HEK293 (cell line): Measurements from ENCODE around the gene DHX9.

ENCODE experiments used
- BCL11A ChIP-seq: fragments of 450-650 bp; formaldehyde crosslinking; IDR thresholded peaks from 2 replicates; pipeline ENCODE4 v1.5.1; 2016; ENCODE audit warnings: low read depth, missing biosample characterization, missing genetic modification characterization
- GLIS1 ChIP-seq: fragments of 450-650 bp; formaldehyde crosslinking; IDR thresholded peaks from 2 replicates; pipeline ENCODE4 v1.5.1; 2016; ENCODE audit warnings: missing biosample characterization, missing genetic modification characterization
- GLIS2 ChIP-seq: fragments of 450-650 bp; formaldehyde crosslinking; IDR thresholded peaks from 2 replicates; pipeline ENCODE4 v1.5.1; 2016; ENCODE audit warnings: missing biosample characterization, missing genetic modification characterization
- PRDM1 ChIP-seq: fragments of 450-650 bp; formaldehyde crosslinking; IDR thresholded peaks from 2 replicates; pipeline ENCODE4; 2016; ENCODE audit warnings: missing biosample characterization, missing genetic modification characterization
- TCF7L2 ChIP-seq: IDR thresholded peaks from 2 replicates; pipeline ENCODE4 v1.6.1; 2011; ENCODE audit warnings: low read depth, mild to moderate bottlenecking, inconsistent platforms, low read length, moderate library complexity, borderline replicate concordance
- ZBTB1 ChIP-seq: fragments of 450-650 bp; formaldehyde crosslinking; IDR thresholded peaks from 2 replicates; pipeline ENCODE4 v1.5.1; 2016; ENCODE audit warnings: missing biosample characterization, missing genetic modification characterization
- ZBTB11 ChIP-seq: fragments of 450-650 bp; formaldehyde crosslinking; conservative IDR thresholded peaks from 2 replicates; pipeline ENCODE4 v1.5.1; 2016; ENCODE audit warnings: low read depth, missing biosample characterization, missing genetic modification characterization
- ZBTB20 ChIP-seq: fragments of 450-650 bp; formaldehyde crosslinking; IDR thresholded peaks from 2 replicates; pipeline ENCODE4 v1.5.1; 2016; ENCODE audit warnings: missing biosample characterization, missing genetic modification characterization
- ZNF114 ChIP-seq: fragments of 450-650 bp; formaldehyde crosslinking; IDR thresholded peaks from 2 replicates; pipeline ENCODE4 v1.5.0; 2017; ENCODE audit warnings: missing biosample characterization, missing genetic modification characterization
- ZNF146 ChIP-seq: fragments of 450-650 bp; formaldehyde crosslinking; IDR thresholded peaks from 2 replicates; pipeline ENCODE4 v1.5.1; 2016; ENCODE audit warnings: missing biosample characterization, missing genetic modification characterization
- ZNF157 ChIP-seq: fragments of 450-650 bp; formaldehyde crosslinking; IDR thresholded peaks from 2 replicates; pipeline ENCODE4 v1.5.1; 2016; ENCODE audit warnings: missing biosample characterization, missing genetic modification characterization
- ZNF19 ChIP-seq: fragments of 450-650 bp; formaldehyde crosslinking; IDR thresholded peaks from 2 replicates; pipeline ENCODE4; 2016; ENCODE audit warnings: missing biosample characterization, missing genetic modification characterization, low read depth
- ZNF24 ChIP-seq: fragments of 450-650 bp; formaldehyde crosslinking; IDR thresholded peaks from 2 replicates; pipeline ENCODE4 v1.5.1; 2016; ENCODE audit warnings: missing biosample characterization, missing genetic modification characterization
- ZNF324 ChIP-seq: fragments of 450-650 bp; formaldehyde crosslinking; IDR thresholded peaks from 2 replicates; pipeline ENCODE4 v1.5.1; 2016; ENCODE audit warnings: missing biosample characterization, missing genetic modification characterization
- ZNF391 ChIP-seq: fragments of 450-650 bp; formaldehyde crosslinking; IDR thresholded peaks from 2 replicates; pipeline ENCODE4 v1.5.1; 2016; ENCODE audit warnings: low read depth, missing biosample characterization, missing genetic modification characterization, borderline replicate concordance
- ZNF529 ChIP-seq: fragments of 450-650 bp; formaldehyde crosslinking; IDR thresholded peaks from 2 replicates; pipeline ENCODE4 v1.5.1; 2017; ENCODE audit warnings: missing genetic modification characterization, missing biosample characterization; ENCODE audit not compliant: insufficient replicate concordance
- ZNF548 ChIP-seq: fragments of 450-650 bp; formaldehyde crosslinking; IDR thresholded peaks from 2 replicates; pipeline ENCODE4 v1.5.1; 2016; ENCODE audit warnings: missing biosample characterization, missing genetic modification characterization
- ZNF571 ChIP-seq: fragments of 450-650 bp; formaldehyde crosslinking; IDR thresholded peaks from 2 replicates; pipeline ENCODE4 v1.5.0; 2017; ENCODE audit warnings: missing biosample characterization, missing genetic modification characterization
- ZNF585B ChIP-seq: fragments of 450-650 bp; formaldehyde crosslinking; IDR thresholded peaks from 2 replicates; pipeline ENCODE4 v1.5.1; 2016; ENCODE audit warnings: missing biosample characterization, missing genetic modification characterization
- ZNF701 ChIP-seq: fragments of 450-650 bp; formaldehyde crosslinking; IDR thresholded peaks from 2 replicates; pipeline ENCODE4 v1.5.1; 2016; ENCODE audit warnings: missing biosample characterization, missing genetic modification characterization
- ZSCAN16 ChIP-seq: fragments of 450-650 bp; formaldehyde crosslinking; IDR thresholded peaks from 2 replicates; pipeline ENCODE4 v1.5.1; 2016; ENCODE audit warnings: missing biosample characterization, missing genetic modification characterization
- TF ChIP-seq, protein P1 (sequence below): fragments of 450-650 bp; formaldehyde crosslinking; IDR thresholded peaks from 2 replicates; pipeline ENCODE4 v1.5.1; 2016; ENCODE audit warnings: missing biosample characterization, missing genetic modification characterization
- TF ChIP-seq, protein P2 (sequence below): fragments of 450-650 bp; formaldehyde crosslinking; IDR thresholded peaks from 2 replicates; pipeline ENCODE4 v1.5.1; 2016; ENCODE audit warnings: missing biosample characterization, missing genetic modification characterization
- TF ChIP-seq, protein P3 (sequence below): fragments of 450-650 bp; formaldehyde crosslinking; IDR thresholded peaks from 2 replicates; pipeline ENCODE4 v1.5.1; 2017; ENCODE audit warnings: missing biosample characterization, missing genetic modification characterization
- TF ChIP-seq, protein P4 (sequence below): fragments of 450-650 bp; formaldehyde crosslinking; IDR thresholded peaks from 2 replicates; pipeline ENCODE4 v1.5.1; 2016; ENCODE audit warnings: missing biosample characterization, missing genetic modification characterization

The DHX9 gene

DNA sequence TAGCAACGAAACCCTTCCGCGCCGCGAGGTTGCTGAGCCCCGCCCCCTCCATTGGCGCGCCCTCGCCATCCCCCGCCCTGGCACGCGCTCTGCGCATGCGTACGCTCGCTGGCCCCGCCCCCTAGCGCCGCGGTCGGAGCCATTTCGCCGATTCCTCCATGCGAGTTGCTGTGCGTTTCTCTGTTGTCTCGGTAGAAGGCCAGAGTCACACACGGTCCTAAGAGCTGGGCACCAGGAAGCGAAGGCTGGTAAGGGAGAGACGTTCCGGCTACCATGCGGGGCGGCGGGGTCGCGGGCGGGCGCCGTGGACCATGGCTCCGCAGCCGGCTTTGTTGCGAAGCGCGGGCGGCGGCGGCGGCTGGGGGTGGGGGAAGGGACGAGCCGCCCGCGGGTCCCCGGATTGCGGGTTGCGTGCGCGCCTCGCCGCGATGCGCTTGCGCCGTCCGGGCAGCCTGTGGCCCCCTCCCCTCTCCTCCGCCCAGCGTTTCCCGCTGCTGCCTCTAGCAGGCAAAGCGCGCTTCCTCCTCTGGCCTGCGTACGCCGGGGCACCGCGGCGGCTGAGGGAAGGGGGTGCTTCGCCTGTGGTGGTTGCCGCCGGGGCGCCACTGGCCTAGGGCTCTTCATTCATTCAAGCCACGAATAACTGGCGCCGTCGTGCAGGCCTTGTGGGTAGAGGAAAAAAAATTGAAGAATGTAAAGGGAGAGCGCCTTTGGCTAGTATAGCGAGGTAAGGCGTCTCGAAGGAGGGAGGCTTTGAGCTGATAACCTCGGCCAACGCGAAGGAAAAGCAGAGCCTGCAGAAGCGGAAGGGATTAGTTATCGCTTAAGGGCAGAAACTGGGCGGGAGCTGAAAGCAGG is at the start of gene DHX9 (continued):
- TF ChIP-seq ZNF529, result no peak
- no peak for TF ChIP-seq ZNF548 (tag by site-specific recombination)
- TF ChIP-seq ZNF157 (tag by site-specific recombination), result no peak
- peak; percentile 52; the same call in 1 of the 2 replicates for TF ChIP-seq ZBTB11 (tag by site-specific recombination)
- TF ChIP-seq ZSCAN16, result peak; percentile 36; the same call in 1 of the 2 replicates
- TF ChIP-seq GLIS2 (tag by site-specific recombination), result peak; percentile 31; the same call in 1 of the 2 replicates
- no peak for TF ChIP-seq BCL11A (tag by site-specific recombination)
- no peak; the same call in 1 of the 2 replicates for TF ChIP-seq ZNF146 (tag by site-specific recombination)
- no peak for TF ChIP-seq ZNF24
- 0 out of 2 replicates have a peak, but pooled peaks have one; percentile 60 for TF ChIP-seq ZBTB1
- no peak for TF ChIP-seq ZNF391 (tag by site-specific recombination)
- TF ChIP-seq ZNF114 (tag by site-specific recombination), result no peak
- TF ChIP-seq ZNF701 (tag by site-specific recombination), result no peak
- TF ChIP-seq TCF7L2, result no peak
- TF ChIP-seq, protein P1, sequence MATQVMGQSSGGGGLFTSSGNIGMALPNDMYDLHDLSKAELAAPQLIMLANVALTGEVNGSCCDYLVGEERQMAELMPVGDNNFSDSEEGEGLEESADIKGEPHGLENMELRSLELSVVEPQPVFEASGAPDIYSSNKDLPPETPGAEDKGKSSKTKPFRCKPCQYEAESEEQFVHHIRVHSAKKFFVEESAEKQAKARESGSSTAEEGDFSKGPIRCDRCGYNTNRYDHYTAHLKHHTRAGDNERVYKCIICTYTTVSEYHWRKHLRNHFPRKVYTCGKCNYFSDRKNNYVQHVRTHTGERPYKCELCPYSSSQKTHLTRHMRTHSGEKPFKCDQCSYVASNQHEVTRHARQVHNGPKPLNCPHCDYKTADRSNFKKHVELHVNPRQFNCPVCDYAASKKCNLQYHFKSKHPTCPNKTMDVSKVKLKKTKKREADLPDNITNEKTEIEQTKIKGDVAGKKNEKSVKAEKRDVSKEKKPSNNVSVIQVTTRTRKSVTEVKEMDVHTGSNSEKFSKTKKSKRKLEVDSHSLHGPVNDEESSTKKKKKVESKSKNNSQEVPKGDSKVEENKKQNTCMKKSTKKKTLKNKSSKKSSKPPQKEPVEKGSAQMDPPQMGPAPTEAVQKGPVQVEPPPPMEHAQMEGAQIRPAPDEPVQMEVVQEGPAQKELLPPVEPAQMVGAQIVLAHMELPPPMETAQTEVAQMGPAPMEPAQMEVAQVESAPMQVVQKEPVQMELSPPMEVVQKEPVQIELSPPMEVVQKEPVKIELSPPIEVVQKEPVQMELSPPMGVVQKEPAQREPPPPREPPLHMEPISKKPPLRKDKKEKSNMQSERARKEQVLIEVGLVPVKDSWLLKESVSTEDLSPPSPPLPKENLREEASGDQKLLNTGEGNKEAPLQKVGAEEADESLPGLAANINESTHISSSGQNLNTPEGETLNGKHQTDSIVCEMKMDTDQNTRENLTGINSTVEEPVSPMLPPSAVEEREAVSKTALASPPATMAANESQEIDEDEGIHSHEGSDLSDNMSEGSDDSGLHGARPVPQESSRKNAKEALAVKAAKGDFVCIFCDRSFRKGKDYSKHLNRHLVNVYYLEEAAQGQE (tag by site-specific recombination), result 0 out of 2 replicates have a peak, but pooled peaks have one; percentile 38
- TF ChIP-seq ZNF19 (tag by site-specific recombination), result no peak
- TF ChIP-seq ZBTB20 (tag by site-specific recombination), result peak; percentile 21; the same call in 1 of the 2 replicates
- no peak for TF ChIP-seq ZNF585B (tag by site-specific recombination)
- peak; percentile 73 for TF ChIP-seq GLIS1 (tag by site-specific recombination)
- TF ChIP-seq, protein P2, sequence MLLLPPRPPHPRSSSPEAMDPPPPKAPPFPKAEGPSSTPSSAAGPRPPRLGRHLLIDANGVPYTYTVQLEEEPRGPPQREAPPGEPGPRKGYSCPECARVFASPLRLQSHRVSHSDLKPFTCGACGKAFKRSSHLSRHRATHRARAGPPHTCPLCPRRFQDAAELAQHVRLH (tag by site-specific recombination), result no peak
- TF ChIP-seq, protein P3, sequence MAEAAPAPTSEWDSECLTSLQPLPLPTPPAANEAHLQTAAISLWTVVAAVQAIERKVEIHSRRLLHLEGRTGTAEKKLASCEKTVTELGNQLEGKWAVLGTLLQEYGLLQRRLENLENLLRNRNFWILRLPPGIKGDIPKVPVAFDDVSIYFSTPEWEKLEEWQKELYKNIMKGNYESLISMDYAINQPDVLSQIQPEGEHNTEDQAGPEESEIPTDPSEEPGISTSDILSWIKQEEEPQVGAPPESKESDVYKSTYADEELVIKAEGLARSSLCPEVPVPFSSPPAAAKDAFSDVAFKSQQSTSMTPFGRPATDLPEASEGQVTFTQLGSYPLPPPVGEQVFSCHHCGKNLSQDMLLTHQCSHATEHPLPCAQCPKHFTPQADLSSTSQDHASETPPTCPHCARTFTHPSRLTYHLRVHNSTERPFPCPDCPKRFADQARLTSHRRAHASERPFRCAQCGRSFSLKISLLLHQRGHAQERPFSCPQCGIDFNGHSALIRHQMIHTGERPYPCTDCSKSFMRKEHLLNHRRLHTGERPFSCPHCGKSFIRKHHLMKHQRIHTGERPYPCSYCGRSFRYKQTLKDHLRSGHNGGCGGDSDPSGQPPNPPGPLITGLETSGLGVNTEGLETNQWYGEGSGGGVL (tag by site-specific recombination), result peak; percentile 18; the same call in 1 of the 2 replicates
- no peak for TF ChIP-seq PRDM1 (tag by site-specific recombination)
- TF ChIP-seq ZNF324 (tag by site-specific recombination), result no peak
- TF ChIP-seq, protein P4, sequence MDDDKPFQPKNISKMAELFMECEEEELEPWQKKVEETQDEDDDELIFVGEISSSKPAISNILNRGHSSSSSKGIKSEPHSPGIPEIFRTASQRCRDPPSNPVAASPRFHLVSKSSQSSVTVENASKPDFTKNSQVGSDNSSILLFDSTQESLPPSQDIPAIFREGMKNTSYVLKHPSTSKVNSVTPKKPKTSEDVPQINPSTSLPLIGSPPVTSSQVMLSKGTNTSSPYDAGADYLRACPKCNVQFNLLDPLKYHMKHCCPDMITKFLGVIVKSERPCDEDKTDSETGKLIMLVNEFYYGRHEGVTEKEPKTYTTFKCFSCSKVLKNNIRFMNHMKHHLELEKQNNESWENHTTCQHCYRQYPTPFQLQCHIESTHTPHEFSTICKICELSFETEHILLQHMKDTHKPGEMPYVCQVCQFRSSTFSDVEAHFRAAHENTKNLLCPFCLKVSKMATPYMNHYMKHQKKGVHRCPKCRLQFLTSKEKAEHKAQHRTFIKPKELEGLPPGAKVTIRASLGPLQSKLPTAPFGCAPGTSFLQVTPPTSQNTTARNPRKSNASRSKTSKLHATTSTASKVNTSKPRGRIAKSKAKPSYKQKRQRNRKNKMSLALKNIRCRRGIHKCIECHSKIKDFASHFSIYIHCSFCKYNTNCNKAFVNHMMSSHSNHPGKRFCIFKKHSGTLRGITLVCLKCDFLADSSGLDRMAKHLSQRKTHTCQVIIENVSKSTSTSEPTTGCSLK, result no peak
- TF ChIP-seq ZNF571 (tag by site-specific recombination), result no peak
- TF ChIP-seq, all 188 proteins: peak for 48
